Measurements from ENCODE around the gene FOCAD. TPM values are rescaled to one million over a fixed set of nuclear protein-coding genes. Genes with fewer than 3 reads are reported as not detected.

Gene FOCAD
- total RNA-seq, 1 donor from 2014 or later, result 57.2 TPM

DNA sequence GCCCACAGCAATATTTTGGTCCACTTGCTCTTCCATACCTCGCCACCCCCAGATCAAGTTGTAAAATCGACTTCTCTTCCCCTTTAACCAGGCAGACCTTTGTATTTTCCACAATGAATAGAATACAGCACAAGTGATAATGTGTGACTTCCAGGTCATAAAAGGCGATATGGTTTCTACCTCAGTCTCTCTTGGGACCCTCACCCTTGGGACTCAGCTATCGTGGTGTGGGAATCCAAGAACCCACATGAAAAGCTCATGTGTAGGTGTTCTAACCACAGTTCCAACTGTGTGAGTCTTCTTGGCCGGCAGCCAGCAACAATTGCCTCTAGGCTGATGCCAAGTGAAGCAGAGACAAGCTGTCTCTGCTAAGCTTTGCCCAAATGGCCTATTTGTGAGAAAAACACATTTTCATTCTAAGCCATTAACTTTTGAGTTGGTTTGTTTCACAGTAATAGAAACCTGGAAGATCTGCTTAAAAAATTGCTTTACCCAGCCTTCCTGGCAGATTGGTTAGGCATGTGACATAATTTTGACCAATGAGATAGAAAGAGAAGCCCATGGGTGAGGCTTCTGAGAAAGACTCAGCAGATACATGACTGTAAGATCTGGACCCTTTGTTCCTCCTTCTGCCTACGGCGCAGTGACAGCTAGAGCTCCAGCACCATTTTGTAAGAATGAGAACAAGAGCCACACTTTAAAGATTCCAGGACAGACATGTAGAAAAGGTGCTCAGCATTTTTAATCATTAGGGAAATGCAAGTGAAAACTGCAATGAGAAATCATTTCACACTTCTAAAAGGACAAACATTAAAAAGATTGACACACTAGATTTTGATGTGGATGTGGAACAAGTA is 43.5 kb upstream of the FOCAD start:
- TF ChIP-seq, protein P1, sequence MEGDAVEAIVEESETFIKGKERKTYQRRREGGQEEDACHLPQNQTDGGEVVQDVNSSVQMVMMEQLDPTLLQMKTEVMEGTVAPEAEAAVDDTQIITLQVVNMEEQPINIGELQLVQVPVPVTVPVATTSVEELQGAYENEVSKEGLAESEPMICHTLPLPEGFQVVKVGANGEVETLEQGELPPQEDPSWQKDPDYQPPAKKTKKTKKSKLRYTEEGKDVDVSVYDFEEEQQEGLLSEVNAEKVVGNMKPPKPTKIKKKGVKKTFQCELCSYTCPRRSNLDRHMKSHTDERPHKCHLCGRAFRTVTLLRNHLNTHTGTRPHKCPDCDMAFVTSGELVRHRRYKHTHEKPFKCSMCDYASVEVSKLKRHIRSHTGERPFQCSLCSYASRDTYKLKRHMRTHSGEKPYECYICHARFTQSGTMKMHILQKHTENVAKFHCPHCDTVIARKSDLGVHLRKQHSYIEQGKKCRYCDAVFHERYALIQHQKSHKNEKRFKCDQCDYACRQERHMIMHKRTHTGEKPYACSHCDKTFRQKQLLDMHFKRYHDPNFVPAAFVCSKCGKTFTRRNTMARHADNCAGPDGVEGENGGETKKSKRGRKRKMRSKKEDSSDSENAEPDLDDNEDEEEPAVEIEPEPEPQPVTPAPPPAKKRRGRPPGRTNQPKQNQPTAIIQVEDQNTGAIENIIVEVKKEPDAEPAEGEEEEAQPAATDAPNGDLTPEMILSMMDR (IDR thresholded peaks at IDR 0.05; ENCODE audit: unreplicated experiment), result no peak
- no peaks in the 10 kb centered on the region for H3K9me3 Mint-ChIP-seq (ENCODE audit: unreplicated experiment)
- H3K27ac Mint-ChIP-seq (ENCODE audit: unreplicated experiment), result no peak overlapping the region
- DNase-seq (ENCODE audit: low spot score), result no peak
- H3K27me3 Mint-ChIP-seq (ENCODE audit: unreplicated experiment), result no peaks in the 10 kb centered on the region
- H3K36me3 Mint-ChIP-seq (ENCODE audit: low read depth, unreplicated experiment), result no peaks in the 10 kb centered on the region
- H3K4me3 Mint-ChIP-seq (ENCODE audit: unreplicated experiment), result no peak overlapping the region
- no peaks in the 10 kb centered on the region for H3K4me1 Mint-ChIP-seq (ENCODE audit: unreplicated experiment)

DNA sequence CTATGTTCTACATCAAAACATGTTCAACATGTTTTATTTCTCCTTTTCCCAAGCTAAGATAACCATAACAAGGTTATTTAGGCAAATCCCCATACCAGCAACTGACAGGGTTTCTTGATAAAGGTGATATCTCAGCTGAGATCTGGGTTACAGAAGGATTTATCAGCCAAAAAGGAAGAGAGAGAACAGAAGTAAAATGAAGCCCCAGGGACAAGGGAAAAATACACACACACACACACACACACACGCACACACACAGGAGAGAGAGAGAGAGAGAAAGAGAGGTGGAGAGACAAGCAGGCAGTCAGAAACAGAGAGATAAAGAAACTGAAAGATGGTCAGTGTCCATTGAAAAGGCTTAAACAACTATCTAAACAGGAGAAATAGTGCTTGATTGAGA is 42.0 kb upstream of the FOCAD start:
- Mint-ChIP-seq H3K9me3 (ENCODE audit: unreplicated experiment) (no peaks in the 10 kb centered on the region), H3K36me3 (ENCODE audit: low read depth, unreplicated experiment) (no peaks in the 10 kb centered on the region), H3K27ac (ENCODE audit: unreplicated experiment) (no peak overlapping the region), H3K27me3 (ENCODE audit: unreplicated experiment) (no peaks in the 10 kb centered on the region), H3K4me3 (ENCODE audit: unreplicated experiment) (no peak overlapping the region), H3K4me1 (ENCODE audit: unreplicated experiment) (peaks cover 1% of the 10 kb centered on the region)
- TF ChIP-seq, protein P1 (IDR thresholded peaks at IDR 0.05; ENCODE audit: unreplicated experiment), result no peak
- no peak for DNase-seq (ENCODE audit: low spot score)

DNA sequence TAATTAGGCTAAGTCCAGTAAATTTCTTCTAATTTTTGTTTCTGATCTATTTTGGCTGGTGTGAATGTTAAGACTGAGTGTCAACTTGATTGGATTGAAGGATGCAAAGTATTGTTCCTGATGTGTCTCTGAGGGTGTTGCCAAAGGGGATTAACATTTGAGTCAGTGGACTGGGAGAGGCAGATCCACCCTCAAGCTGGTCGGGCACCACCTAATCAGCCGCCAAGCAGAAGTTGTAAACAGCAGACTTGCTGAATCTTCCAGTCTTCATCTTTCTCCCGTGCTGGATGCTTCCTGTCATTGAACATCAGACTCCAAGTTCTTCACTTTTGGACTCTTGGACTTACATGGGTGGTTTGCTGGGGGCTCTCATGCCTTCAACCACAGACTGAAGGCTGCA is 40.4 kb upstream of the FOCAD start:
- Mint-ChIP-seq H3K4me1 (ENCODE audit: unreplicated experiment) (peaks cover 3% of the 10 kb centered on the region), H3K4me3 (ENCODE audit: unreplicated experiment) (no peak overlapping the region), H3K9me3 (ENCODE audit: unreplicated experiment) (no peaks in the 10 kb centered on the region), H3K36me3 (ENCODE audit: low read depth, unreplicated experiment) (no peaks in the 10 kb centered on the region), H3K27me3 (ENCODE audit: unreplicated experiment) (no peaks in the 10 kb centered on the region), H3K27ac (ENCODE audit: unreplicated experiment) (no peak overlapping the region)
- TF ChIP-seq, protein P1 (IDR thresholded peaks at IDR 0.05; ENCODE audit: unreplicated experiment), result no peak
- DNase-seq (ENCODE audit: low spot score), result no peak

DNA sequence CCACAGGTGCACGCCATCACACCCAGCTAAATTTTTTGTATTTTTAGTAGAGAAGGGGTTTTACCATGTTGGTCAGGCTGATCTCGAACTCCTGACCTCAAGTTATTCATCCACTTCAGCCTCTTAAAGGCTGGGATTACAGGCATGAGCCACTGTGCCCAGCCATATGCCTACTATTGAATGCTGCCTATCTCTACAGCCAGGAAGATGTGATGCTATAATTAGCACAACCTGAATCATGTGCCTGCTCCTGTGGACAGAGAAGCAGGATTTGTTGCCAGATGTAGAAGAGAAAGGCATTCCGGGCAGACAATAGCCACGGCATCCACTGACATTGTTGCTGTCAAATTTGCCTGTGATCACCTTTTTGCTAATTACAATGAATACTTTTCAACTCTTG is 37.4 kb upstream of the FOCAD start:
- Mint-ChIP-seq H3K4me1 (ENCODE audit: unreplicated experiment) (peaks cover 3% of the 10 kb centered on the region), H3K4me3 (ENCODE audit: unreplicated experiment) (no peak overlapping the region), H3K27ac (ENCODE audit: unreplicated experiment) (no peak overlapping the region), H3K27me3 (ENCODE audit: unreplicated experiment) (no peaks in the 10 kb centered on the region), H3K9me3 (ENCODE audit: unreplicated experiment) (no peaks in the 10 kb centered on the region), H3K36me3 (ENCODE audit: low read depth, unreplicated experiment) (no peaks in the 10 kb centered on the region)
- no peak for DNase-seq (ENCODE audit: low spot score)
- TF ChIP-seq, protein P1 (IDR thresholded peaks at IDR 0.05; ENCODE audit: unreplicated experiment), result no peak

DNA sequence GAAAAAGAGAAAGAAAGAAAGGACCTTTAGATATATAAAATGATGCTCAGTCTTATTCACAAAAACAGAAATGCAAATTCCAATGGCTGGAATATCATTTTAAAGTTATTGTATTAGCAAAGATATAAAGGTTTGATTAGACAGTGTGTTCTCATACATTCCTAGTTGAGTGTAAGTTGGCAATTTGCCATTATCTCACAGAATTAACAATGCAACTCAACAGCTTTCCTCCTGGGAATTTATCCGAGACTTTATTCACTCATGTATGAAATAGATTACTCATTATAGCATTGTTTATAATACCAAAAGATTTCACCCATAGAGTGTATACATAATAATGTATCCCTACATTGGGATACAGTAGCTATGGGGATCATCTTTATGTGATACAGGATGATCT is 34.7 kb upstream of the FOCAD start:
- no peaks in the 10 kb centered on the region for H3K9me3 Mint-ChIP-seq (ENCODE audit: unreplicated experiment)
- no peak overlapping the region for H3K27ac Mint-ChIP-seq (ENCODE audit: unreplicated experiment)
- peaks cover 3% of the 10 kb centered on the region for H3K4me1 Mint-ChIP-seq (ENCODE audit: unreplicated experiment)
- TF ChIP-seq, protein P1 (IDR thresholded peaks at IDR 0.05; ENCODE audit: unreplicated experiment), result no peak
- H3K27me3 Mint-ChIP-seq (ENCODE audit: unreplicated experiment), result no peaks in the 10 kb centered on the region
- no peak overlapping the region for H3K4me3 Mint-ChIP-seq (ENCODE audit: unreplicated experiment)
- DNase-seq (ENCODE audit: low spot score), result no peak
- no peaks in the 10 kb centered on the region for H3K36me3 Mint-ChIP-seq (ENCODE audit: low read depth, unreplicated experiment)

Measured in endothelial cell (in vitro differentiated cells).